GM19099 (cell line): Measurements from ENCODE around the gene RTL9.

Experiments
- POLR2A ChIP-seq: IDR thresholded peaks from 3 replicates; pipeline ENCODE4 v1.6.1; 2011; ENCODE audit warnings: low read depth; ENCODE audit not compliant: insufficient read length; ENCODE audit errors: extremely low read depth

RTL9 gene

DNA sequence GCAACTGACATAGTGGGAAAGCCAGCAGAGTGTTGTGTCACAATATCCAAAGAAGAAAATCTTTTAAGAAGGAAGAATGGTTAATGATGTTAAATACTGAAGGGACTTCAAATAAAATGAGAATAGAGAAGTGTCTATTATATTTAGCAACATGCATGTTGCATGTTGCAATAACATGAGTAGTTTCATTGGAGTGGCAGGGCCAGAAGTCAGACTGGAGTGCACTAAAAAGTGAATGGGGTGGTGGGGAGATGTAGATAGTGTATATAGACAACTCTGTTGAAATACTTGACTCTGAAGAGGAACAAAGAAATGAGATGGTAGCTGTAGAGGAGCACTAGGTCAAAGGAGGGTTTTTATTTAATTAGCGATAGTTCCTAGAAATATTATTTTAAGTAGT, 31.3 kb upstream of the RTL9 start:
- TF ChIP-seq POLR2A, result no peak

DNA sequence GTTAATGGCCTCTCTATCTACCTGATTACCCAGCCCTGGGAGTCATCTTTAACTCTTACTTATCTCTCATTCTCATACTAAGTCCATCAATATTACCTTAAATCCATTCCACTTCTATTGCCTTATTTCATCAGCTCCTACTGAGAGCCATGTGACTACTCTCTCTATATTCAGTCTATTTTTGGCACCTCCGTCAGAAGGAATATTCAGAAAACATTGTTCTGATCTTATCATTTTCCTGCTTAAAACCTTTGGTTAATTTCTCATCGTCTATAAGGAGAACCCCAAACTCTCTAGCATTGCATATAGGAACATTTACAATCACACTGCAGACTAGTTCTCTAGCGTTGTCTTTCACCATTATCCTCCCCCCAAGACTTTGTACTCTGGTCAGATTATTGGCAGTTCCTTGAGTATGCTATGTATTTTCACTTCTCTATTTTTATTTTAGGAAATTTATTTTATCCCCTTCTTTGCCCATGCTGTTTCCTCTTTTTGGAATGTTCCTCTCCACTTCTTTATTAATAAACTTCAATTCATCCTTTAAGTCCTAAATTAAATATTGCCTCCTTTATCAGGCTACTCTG, 27.1 kb upstream of the RTL9 start:
- no peak for TF ChIP-seq POLR2A

DNA sequence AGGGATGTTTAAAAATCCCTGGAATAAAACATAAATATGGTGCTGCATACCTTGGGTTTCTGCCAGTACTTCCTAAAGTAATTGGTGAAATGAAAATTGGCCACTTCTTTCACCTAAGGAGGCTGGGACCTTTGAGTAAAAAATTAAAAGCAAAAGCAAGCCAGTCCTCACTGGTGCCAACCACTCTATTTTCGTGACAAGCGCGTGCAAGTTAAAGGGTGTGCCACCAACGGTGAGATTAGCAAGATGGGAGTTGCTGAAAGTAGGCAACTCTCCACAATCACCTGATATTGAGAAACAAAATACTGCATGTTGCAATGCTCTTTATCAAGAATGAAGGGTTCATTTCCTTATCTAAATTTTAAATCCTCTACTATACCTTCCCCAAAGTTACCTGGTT, 19.7 kb upstream of the RTL9 start:
- TF ChIP-seq POLR2A, result no peak

DNA sequence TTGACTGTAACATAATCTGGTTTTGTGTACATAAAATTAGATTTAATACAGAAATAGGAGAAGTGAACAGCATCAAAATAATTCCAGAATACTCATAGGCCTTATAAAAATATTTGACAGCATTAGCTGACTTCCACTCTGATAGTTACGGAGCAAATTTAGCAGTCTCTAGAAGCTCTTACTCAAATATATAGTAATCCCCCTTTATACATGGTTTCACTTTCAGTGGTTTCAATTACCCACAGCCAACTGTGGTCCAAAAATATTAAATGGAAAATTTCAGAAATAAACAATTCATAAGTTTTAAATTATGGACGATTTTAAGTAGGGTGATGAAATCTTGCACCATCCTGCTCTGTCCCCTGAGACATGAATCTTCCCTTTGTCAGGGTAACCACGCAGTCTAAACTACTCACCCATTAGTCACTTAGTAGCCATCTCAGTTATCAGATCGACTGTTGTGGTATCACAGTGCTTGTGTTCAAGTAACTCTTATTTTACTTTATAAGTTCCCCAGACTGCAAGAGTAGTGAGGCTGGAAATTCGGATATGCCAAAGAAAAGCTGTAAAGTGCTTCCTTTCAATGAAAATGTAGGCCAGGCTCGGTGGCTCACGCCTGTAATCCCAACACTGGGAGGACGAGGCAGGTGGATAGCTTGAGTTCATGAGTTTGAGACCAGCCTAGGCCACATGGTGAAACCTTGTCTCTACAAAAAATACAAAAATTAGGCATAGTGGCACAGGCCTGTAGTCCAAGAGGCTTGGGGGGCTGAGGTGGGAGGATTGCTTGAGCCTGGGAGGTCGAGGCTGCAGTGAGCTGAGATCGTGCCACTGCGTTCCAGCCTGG, 17.2 kb upstream of the RTL9 start:
- no peak for TF ChIP-seq POLR2A

DNA sequence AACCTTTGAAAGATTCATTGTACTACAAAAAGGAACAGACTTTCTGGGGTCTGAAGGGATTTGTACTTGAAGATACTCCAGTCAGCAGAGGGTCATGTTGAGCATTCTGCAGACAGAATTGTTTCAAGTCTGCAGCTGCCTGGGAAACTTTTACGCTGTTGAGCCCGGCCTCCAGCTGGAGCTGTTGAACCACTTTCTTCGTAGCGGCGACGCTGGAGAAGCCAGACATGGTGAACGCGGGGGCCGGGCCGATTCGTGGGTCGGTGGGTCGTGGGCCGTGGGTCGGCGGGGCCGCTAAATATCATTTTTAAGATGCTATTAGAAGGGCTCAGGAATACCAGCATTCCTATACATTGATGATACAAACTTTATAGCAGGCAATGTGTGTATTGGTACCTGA, 12.0 kb upstream of the RTL9 start:
- TF ChIP-seq POLR2A, result no peak

DNA sequence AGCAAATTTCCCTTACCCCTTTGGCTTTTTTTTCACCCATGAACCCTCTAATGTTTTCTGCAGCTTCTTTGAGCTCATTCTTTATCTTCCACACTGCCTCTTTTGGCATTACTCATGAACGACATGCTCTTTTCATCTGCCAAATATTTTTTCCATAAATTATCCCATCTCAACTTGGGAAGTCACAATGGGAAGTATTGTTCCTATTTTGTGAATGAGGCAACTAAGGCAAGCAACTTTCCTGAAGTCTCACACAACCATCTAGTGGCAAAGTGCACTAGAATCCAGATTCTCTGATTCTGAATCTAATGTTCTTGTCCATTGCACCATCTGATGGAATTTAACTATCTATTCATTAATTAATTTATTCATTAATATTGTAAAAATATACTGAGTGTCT, 625 bp downstream of the RTL9 start:
- TF ChIP-seq POLR2A, result no peak

DNA sequence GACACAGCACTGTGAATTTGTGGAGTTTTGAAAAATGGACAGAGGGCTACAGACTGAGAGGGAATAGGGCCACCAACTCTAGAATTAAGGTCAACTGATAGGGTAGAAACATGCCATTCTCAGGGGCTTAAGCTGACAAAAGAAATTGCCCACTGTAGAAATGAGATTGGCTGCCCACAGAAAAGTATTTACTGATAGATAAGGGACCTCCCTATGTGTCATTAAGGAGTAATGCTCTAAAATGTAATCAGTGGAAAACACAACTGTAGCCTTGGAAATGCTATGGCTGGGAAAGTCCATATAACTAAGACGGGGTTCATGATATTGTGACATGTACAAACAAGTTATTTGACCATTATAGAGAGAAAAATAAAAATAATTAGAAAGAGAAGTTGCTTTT, 4.6 kb downstream of the RTL9 start:
- TF ChIP-seq POLR2A, result no peak

DNA sequence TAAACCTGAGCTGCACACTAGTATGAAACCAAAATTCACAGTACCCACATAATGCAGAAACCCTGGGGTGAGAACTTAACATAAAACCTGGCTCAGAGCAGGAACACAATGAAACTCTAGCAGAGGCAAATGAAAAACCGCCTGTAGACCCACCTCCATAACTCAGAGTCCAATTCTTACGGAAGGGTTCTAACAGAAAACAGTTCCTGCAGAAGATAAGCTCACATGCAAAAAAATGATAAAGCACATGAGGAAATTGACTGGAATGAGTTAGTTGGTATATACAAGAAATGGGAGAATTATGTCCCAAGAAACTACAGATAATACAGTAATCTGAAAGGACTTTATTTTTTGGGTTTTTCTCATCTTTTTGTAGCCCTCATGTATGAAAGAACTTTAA, 14.7 kb downstream of the RTL9 start:
- no peak for TF ChIP-seq POLR2A

DNA sequence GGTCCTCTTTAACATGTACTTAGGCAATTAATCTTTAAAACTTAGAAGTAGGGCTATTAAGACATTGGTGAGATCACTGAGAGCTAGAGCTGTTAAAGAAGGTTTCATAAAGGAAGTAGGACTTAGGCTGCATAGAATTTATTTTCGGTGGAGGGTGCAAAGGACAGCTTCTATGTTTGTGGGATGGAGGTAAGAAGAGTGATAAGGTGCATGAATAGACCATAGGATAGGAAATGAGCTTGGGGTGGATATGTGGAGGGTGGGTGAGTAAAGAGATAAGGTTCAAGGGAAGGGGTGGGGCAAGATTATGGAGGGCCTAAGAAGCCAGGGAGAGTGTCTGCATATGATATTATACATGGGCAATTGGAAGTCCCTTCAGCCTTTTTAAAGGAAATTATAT, 15.9 kb downstream of the RTL9 start:
- no peak for TF ChIP-seq POLR2A

DNA sequence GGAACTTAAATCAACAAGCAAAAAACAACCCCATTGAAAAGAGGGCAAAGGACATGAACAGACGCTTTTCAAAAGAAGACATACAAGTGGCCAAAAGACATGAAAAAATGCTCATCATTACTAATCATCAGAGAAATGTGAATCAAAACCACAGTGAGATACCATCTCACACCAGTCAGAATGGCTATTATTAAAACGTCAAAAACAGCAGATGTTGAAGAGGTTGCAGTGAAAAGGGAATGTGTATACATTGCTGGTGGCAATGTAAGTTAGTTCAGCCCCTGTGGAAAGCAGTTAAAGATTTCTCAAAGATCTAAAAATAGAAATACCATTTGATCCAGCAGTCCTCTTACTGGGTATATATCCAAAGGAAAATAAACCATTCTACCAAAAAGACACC, 22.6 kb downstream of the RTL9 start:
- TF ChIP-seq POLR2A, result no peak

DNA sequence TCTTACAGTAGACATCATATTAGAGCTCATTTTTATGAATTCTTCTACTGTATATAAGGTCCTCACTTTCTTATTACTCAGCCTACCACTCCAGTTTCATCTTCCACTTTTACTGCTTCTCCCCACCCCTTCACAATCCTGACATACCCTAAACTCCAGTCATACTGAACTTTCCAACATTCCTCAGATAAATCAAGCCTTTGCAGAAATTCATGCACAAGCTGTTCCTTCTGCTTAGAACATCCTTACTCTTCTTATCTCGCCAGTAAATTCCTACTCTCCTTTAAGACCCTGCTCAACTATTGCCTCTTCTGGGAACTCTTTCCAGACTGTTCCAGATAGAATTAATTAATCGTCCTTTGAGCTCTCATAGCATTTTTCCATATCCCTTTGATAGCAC, 24.8 kb downstream of the RTL9 start:
- no peak for TF ChIP-seq POLR2A

DNA sequence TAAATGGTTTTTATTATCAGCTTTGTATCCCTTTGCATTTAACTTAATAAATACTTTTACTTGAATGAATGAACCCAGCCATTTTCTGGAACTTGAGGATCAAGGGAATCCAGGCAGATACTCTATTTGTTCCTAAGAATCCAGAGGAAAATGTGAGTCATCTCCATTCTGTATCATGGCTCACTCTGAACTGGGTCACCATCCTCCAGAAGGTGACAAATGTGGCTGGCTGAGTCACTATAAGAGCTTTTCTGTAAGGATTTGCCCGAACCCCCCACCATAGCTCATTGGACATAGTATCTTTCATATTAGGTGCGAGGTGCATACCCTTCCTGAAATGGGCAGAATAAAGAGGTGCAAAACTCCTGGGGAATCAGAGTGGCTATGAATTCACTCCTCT, 25.8 kb downstream of the RTL9 start:
- TF ChIP-seq POLR2A, result no peak

DNA sequence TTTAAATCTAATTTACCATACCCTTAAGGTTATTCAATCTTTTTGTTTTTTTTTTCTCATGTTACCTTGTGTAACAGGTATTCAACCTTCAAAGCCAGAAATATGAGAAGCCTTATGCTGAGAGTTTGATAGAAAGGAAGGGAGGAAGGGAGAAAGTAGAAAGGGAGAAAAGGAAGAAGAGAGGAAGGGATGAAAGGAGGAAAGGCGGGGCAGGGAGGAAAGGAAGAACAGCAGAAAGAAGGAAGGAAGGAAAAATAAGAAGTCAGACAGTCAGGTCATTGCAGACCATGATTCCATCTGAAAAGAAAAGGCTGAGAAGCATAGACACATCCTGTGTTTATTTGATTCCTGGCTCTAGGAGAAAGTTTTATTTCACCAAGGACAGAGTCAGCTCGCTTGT, 30.9 kb downstream of the RTL9 start:
- TF ChIP-seq POLR2A, result no peak

DNA sequence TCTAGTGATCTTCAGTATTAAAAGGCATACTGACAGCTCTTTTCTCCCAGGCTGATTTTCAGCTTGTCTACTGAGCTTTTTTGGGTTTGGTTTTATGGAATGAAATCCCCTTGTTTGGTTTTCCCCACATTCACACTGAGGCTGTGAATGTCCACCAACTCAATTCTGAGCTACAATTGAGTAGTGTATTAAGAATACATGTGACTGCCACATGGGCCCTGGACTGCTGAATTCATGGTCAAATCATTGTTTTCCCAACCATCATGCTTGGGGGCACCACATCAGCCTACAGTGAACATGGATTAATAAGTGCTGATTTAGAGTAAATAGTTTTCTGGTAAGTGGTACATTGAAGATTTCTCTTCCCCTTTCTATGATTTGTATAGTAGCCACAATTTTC, 32.4 kb downstream of the RTL9 start:
- no peak for TF ChIP-seq POLR2A

DNA sequence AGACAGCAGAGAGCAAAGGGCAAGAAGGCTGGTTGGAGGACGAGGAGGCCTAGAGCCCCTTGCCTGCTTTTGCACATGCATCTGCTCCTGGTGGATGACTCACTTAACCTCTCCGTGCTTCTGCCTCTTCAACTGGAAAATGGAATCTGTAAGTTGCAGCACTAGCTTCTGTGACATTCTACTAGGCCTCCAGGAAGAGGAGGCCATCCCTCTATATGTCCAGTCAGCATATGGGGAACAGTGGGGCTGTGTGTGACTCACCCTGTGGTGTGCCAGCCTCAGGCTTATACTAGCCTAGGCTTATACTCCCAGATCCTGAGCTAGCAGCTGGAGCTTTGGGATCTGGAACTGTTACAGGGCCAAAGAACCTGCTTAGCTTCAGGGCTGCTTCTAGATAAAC, 36.0 kb downstream of the RTL9 start:
- no peak for TF ChIP-seq POLR2A

DNA sequence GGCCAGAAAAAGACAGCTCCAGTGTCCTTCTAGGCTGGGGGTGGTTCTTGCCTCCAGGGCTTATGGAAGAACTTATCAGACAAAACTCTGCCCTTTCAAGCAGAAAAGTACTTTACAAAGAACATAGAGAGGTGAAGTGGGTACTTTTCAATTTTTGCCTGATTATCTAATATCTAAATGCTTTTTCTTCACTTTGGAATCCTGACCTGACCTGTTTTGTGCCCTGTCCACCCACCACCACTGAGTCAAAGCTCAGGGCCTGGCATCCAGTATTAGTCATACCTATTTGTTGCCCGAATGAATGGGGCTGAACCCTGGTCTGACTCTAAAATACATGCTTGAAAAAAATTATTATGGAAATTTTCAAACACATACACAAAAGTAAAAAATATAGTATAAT, 37.2 kb downstream of the RTL9 start:
- no peak for TF ChIP-seq POLR2A

DNA sequence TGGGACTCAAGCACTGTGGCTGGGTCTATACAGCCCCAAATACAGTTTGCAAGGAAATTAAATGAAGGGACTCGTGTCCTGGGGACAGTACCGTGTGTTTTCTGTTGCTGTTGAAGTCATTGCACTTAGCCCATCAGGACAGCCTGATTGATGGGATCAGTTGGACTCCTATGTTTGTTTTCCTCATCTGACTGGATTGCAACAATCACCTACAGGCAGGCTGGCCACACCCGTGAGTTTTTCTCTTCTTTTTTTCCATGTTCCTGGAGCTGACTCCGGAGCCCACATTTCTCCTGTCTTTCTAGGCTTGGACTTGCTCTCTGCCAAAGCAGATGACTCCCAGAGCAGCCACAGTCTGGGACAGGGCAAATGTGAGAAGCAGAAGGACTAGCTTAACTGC, 38.1 kb downstream of the RTL9 start:
- no peak for TF ChIP-seq POLR2A
